HepG2 (cell line): ENCODE results near the gene VEGFA. TPM values are rescaled to one million over a fixed set of nuclear protein-coding genes. Genes with fewer than 3 reads are reported as not detected.

ENCODE experiments used
- CBX5 ChIP-seq: sonication (generic); formaldehyde crosslinking; IDR thresholded peaks from 2 replicates; pipeline ENCODE4 v1.4.0; 2020; ENCODE audit warnings: missing genetic modification reagents, borderline replicate concordance
- GABPA ChIP-seq, 2 experiments: IDR thresholded peaks; 2 replicates each; pipeline ENCODE4 v1.6.1; 2011 to 2016; ENCODE audit warnings: low read depth in 2 of 2, low read length in 1 of 2, missing biosample characterization in 1 of 2, missing genetic modification characterization in 1 of 2
- MTA1 ChIP-seq: sonication (generic); formaldehyde crosslinking; IDR thresholded peaks from 2 replicates; pipeline ENCODE4 v1.4.0; 2020; ENCODE audit warnings: missing genetic modification reagents, mild to moderate bottlenecking, borderline replicate concordance
- NFATC3 ChIP-seq: sonication (generic); formaldehyde crosslinking; IDR thresholded peaks from 2 replicates; pipeline ENCODE4 v1.5.1; 2020; ENCODE audit warnings: mild to moderate bottlenecking, missing genetic modification reagents
- SMAD3 ChIP-seq: sonication (generic); formaldehyde crosslinking; IDR thresholded peaks from 2 replicates; pipeline ENCODE4 v1.4.0; 2020; ENCODE audit warnings: missing genetic modification reagents
- SOX13 ChIP-seq, 3 experiments: fragments of 450-650 bp in 1 of 3; sonication (generic) in 1 of 3; formaldehyde crosslinking in 1 of 3; IDR thresholded peaks in 2 of 3; conservative IDR thresholded peaks in 1 of 3; 2 replicates each; pipeline versions ENCODE4 v1.5.0 to v1.6.1; 2016 to 2020; ENCODE audit warnings: antibody characterized with exemption in 1 of 3, mild to moderate bottlenecking in 1 of 3, missing compliant biosample characterization in 1 of 3, missing genetic modification reagents in 1 of 3, moderate library complexity in 1 of 3
- U2AF2 ChIP-seq: fragments of 200-400 bp; formaldehyde crosslinking; IDR thresholded peaks from 2 replicates; pipeline ENCODE4 v1.6.1; 2017; ENCODE audit warnings: low read depth, mild to moderate bottlenecking, low read length
- ZFP90 ChIP-seq: sonication (generic); formaldehyde crosslinking; IDR thresholded peaks from 2 replicates; pipeline ENCODE4 v1.8.0; 2022; ENCODE audit warnings: missing genetic modification reagents, mild to moderate bottlenecking, inconsistent platforms, borderline replicate concordance
- ZFP91 ChIP-seq: sonication (generic); formaldehyde crosslinking; IDR thresholded peaks from 2 replicates; pipeline ENCODE4 v1.9.0; 2022; ENCODE audit warnings: missing genetic modification reagents, mild to moderate bottlenecking, borderline replicate concordance
- ZNF382 ChIP-seq: sonication (generic); formaldehyde crosslinking; IDR thresholded peaks from 2 replicates; pipeline ENCODE4 v1.5.0; 2020; ENCODE audit warnings: missing genetic modification reagents, mild to moderate bottlenecking, borderline replicate concordance
- ZNF550 ChIP-seq: sonication (generic); formaldehyde crosslinking; IDR thresholded peaks from 2 replicates; pipeline ENCODE4 v1.4.0; 2020; ENCODE audit warnings: mild to moderate bottlenecking, missing genetic modification reagents, borderline replicate concordance
- polyA plus RNA-seq, 8 experiments: library from polyadenylated mRNA; depleted of rRNA in 3 of 8; stranded (reverse) in 7 of 8; unstranded in 1 of 8; fragments of >200 nt; fragmentation: Illumina TruSeq in 4 of 8; extraction: Trizol in 4 of 8; gene quantifications; 2 replicates each; pipeline versions ENCODE4 v1.2.1 to v1.2.3, GENCODE V29; 2011 to 2016; ENCODE audit warnings: low read depth in 4 of 8, missing spikeins in 1 of 8, mixed read lengths in 1 of 8; ENCODE audit not compliant: insufficient read depth in 1 of 8
- total RNA-seq, 5 experiments: library from RNA; depleted of rRNA; stranded (reverse); fragments of >200 nt; fragmentation: Illumina TruSeq; extraction: Trizol; gene quantifications; 2 replicates each; pipeline ENCODE4 v1.2.3, GENCODE V29; 2016; ENCODE audit warnings: low read depth in 1 of 5
- TF ChIP-seq, protein P1 (sequence below): sonication (generic); formaldehyde crosslinking; IDR thresholded peaks from one replicate; pipeline ENCODE4 v1.5.1; 2020; ENCODE audit warnings: mild to moderate bottlenecking, missing genetic modification reagents; ENCODE audit errors: not compliant biosample characterization
- TF ChIP-seq, protein P2 (sequence below): sonication (generic); formaldehyde crosslinking; conservative IDR thresholded peaks from 2 replicates; pipeline ENCODE4 v1.8.1; 2023; ENCODE audit warnings: missing genetic modification reagents
- TF ChIP-seq, protein P3 (sequence below): sonication (generic); formaldehyde crosslinking; IDR thresholded peaks from 2 replicates; pipeline ENCODE4 v1.5.0; 2020; ENCODE audit warnings: mild to moderate bottlenecking, missing genetic modification reagents, moderate library complexity

Gene VEGFA
- total and polyA plus RNA-seq, 2 of the 13 experiments (the other 11 are each of a cell fraction or from before 2014, with no cell fraction given), result 68.1 to 629 TPM

GRCh38 chr6:43800746-43801494 lies 30.9 kb downstream of the VEGFA start (continued):
- TF ChIP-seq, protein P1, sequence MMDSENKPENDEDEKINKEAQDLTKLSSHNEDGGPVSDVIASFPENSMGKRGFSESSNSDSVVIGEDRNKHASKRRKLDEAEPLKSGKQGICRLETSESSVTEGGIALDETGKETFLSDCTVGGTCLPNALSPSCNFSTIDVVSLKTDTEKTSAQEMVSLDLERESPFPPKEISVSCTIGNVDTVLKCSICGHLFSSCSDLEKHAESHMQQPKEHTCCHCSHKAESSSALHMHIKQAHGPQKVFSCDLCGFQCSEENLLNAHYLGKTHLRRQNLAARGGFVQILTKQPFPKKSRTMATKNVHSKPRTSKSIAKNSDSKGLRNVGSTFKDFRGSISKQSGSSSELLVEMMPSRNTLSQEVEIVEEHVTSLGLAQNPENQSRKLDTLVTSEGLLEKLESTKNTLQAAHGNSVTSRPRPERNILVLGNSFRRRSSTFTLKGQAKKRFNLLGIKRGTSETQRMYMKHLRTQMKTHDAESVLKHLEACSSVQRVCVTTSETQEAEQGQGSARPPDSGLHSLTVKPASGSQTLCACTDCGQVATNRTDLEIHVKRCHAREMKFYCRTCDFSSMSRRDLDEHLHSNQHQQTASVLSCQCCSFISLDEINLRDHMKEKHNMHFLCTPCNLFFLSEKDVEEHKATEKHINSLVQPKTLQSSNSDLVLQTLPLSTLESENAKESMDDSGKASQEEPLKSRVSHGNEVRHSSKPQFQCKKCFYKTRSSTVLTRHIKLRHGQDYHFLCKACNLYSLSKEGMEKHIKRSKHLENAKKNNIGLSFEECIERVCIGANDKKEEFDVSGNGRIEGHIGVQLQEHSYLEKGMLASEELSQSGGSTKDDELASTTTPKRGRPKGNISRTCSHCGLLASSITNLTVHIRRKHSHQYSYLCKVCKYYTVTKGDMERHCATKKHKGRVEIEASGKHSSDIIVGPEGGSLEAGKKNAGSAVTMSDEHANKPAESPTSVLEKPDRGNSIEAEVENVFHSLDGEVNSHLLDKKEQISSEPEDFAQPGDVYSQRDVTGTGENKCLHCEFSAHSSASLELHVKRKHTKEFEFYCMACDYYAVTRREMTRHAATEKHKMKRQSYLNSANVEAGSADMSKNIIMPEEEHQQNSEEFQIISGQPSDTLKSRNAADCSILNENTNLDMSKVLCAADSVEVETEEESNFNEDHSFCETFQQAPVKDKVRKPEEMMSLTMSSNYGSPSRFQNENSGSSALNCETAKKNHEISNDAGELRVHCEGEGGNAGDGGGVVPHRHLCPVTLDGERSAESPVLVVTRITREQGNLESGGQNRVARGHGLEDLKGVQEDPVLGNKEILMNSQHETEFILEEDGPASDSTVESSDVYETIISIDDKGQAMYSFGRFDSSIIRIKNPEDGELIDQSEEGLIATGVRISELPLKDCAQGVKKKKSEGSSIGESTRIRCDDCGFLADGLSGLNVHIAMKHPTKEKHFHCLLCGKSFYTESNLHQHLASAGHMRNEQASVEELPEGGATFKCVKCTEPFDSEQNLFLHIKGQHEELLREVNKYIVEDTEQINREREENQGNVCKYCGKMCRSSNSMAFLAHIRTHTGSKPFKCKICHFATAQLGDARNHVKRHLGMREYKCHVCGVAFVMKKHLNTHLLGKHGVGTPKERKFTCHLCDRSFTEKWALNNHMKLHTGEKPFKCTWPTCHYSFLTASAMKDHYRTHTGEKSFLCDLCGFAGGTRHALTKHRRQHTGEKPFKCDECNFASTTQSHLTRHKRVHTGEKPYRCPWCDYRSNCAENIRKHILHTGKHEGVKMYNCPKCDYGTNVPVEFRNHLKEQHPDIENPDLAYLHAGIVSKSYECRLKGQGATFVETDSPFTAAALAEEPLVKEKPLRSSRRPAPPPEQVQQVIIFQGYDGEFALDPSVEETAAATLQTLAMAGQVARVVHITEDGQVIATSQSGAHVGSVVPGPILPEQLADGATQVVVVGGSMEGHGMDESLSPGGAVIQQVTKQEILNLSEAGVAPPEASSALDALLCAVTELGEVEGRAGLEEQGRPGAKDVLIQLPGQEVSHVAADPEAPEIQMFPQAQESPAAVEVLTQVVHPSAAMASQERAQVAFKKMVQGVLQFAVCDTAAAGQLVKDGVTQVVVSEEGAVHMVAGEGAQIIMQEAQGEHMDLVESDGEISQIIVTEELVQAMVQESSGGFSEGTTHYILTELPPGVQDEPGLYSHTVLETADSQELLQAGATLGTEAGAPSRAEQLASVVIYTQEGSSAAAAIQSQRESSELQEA (CRISPR knock-in tag), result peak; percentile 18
- TF ChIP-seq, protein P2, sequence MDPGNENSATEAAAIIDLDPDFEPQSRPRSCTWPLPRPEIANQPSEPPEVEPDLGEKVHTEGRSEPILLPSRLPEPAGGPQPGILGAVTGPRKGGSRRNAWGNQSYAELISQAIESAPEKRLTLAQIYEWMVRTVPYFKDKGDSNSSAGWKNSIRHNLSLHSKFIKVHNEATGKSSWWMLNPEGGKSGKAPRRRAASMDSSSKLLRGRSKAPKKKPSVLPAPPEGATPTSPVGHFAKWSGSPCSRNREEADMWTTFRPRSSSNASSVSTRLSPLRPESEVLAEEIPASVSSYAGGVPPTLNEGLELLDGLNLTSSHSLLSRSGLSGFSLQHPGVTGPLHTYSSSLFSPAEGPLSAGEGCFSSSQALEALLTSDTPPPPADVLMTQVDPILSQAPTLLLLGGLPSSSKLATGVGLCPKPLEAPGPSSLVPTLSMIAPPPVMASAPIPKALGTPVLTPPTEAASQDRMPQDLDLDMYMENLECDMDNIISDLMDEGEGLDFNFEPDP, result 0 out of 2 replicates have a peak, but pooled peaks have one; percentile 44
- TF ChIP-seq CBX5 (CRISPR knock-in tag), result no peak
- TF ChIP-seq MTA1 (CRISPR knock-in tag), result no peak
- TF ChIP-seq ZFP91 (CRISPR knock-in tag), result 0 out of 2 replicates have a peak, but pooled peaks have one; percentile 16
- TF ChIP-seq GABPA (IDR thresholded peaks at IDR 0.05; ENCODE audit: low read depth, low read length), result no peak
- TF ChIP-seq GABPA (CRISPR knock-in tag; IDR thresholded peaks at IDR 0.05; ENCODE audit: low read depth), result no peak
- no peak for TF ChIP-seq U2AF2
- no peak for TF ChIP-seq SMAD3 (CRISPR knock-in tag)
- no peak for TF ChIP-seq SOX13 (IDR thresholded peaks at IDR 0.05)
- TF ChIP-seq SOX13 (CRISPR knock-in tag; conservative IDR thresholded peaks at IDR 0.05 in 1 of 2, IDR thresholded peaks at IDR 0.05 in 1 of 2), result no peak
- TF ChIP-seq ZNF550 (CRISPR knock-in tag), result no peak
- TF ChIP-seq NFATC3 (CRISPR knock-in tag), result no peak
- TF ChIP-seq, protein P3, sequence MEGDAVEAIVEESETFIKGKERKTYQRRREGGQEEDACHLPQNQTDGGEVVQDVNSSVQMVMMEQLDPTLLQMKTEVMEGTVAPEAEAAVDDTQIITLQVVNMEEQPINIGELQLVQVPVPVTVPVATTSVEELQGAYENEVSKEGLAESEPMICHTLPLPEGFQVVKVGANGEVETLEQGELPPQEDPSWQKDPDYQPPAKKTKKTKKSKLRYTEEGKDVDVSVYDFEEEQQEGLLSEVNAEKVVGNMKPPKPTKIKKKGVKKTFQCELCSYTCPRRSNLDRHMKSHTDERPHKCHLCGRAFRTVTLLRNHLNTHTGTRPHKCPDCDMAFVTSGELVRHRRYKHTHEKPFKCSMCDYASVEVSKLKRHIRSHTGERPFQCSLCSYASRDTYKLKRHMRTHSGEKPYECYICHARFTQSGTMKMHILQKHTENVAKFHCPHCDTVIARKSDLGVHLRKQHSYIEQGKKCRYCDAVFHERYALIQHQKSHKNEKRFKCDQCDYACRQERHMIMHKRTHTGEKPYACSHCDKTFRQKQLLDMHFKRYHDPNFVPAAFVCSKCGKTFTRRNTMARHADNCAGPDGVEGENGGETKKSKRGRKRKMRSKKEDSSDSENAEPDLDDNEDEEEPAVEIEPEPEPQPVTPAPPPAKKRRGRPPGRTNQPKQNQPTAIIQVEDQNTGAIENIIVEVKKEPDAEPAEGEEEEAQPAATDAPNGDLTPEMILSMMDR (CRISPR knock-in tag), result peak; percentile 36
- TF ChIP-seq ZFP90 (CRISPR knock-in tag), result no peak
- no peak for TF ChIP-seq ZNF382 (CRISPR knock-in tag)
